Osteoblast (primary cell): ENCODE measurements around the gene ELOVL6. TPM values are rescaled to one million over a fixed set of nuclear protein-coding genes. Genes with fewer than 3 reads are reported as not detected.

Source experiments
- DNase-seq: peaks from one replicate; pipeline ENCODE4 v3.0.0; 2011; ENCODE audit warnings: low spot score, mixed read lengths; ENCODE audit not compliant: insufficient read length; ENCODE audit errors: missing footprints
- H2AFZ ChIP-seq: 2 replicates; pipeline ENCODE4 v1.6.0; 2011; ENCODE audit warnings: mild to moderate bottlenecking, low read length
- H3K27ac ChIP-seq: 2 replicates; pipeline ENCODE4 v1.5.1; 2011; ENCODE audit warnings: mild to moderate bottlenecking, low read depth, low read length, moderate library complexity
- H3K27me3 ChIP-seq: 2 replicates; pipeline ENCODE4 v1.6.0; 2012; ENCODE audit warnings: mild to moderate bottlenecking, control low read depth, inconsistent platforms, low read length, moderate library complexity; ENCODE audit not compliant: insufficient read depth
- H3K36me3 ChIP-seq: 2 replicates; pipeline ENCODE4 v1.5.1; 2011; ENCODE audit warnings: mild to moderate bottlenecking, low read length, control low read depth, moderate library complexity; ENCODE audit not compliant: insufficient read depth
- H3K4me1 ChIP-seq: 2 replicates; pipeline ENCODE4 v1.5.1; 2011; ENCODE audit warnings: mild to moderate bottlenecking, low read length, control low read depth, moderate library complexity; ENCODE audit not compliant: insufficient read depth
- H3K4me2 ChIP-seq: 2 replicates; pipeline ENCODE4 v1.6.0; 2011; ENCODE audit warnings: mild to moderate bottlenecking, low read length; ENCODE audit not compliant: insufficient read depth
- H3K4me3 ChIP-seq: fragments of 200-600 bp; sonication (generic); 3 replicates; pipeline ENCODE4 v1.5.1; 2012; ENCODE audit warnings: mild to moderate bottlenecking, low read length, inconsistent platforms; ENCODE audit not compliant: insufficient read depth
- H3K79me2 ChIP-seq: 2 replicates; pipeline ENCODE4 v1.6.0; 2012; ENCODE audit warnings: mild to moderate bottlenecking, low read length, control low read depth, inconsistent platforms; ENCODE audit not compliant: insufficient read depth
- H3K9me3 ChIP-seq: 2 replicates; pipeline ENCODE4 v1.5.1; 2011; ENCODE audit warnings: low read depth, low read length, control low read depth
- H4K20me1 ChIP-seq: 2 replicates; pipeline ENCODE4 v1.6.0; 2012; ENCODE audit warnings: mild to moderate bottlenecking, low read length, control low read depth; ENCODE audit not compliant: insufficient read depth
- CTCF ChIP-seq: IDR thresholded peaks from 2 replicates; pipeline ENCODE4 v1.5.1; 2011; ENCODE audit warnings: mild to moderate bottlenecking, low read depth, low read length, moderate library complexity; ENCODE audit errors: extremely low read depth
- total RNA-seq: library from RNA; depleted of rRNA; stranded (reverse); fragments of >200 nt; gene quantifications from 2 replicates; pipeline ENCODE4 v1.2.3, GENCODE V29; 2012

The ELOVL6 gene
- total RNA-seq, 1 donor: 12.7 TPM

GRCh38 chr4:110142461-110142860 is 56.0 kb downstream of the ELOVL6 start:
- no peak overlapping the region for H2AFZ ChIP-seq
- H3K4me2 ChIP-seq: no peak overlapping the region
- no peak for DNase-seq
- no peaks in the 10 kb centered on the region for H3K27me3 ChIP-seq
- no peak overlapping the region for H3K4me3 ChIP-seq
- H3K27ac ChIP-seq: no peak overlapping the region
- no peaks in the 10 kb centered on the region for H3K9me3 ChIP-seq
- peaks cover 3% of the 10 kb centered on the region for H4K20me1 ChIP-seq
- no peak for TF ChIP-seq CTCF
- H3K4me1 ChIP-seq: no peaks in the 10 kb centered on the region
- H3K79me2 ChIP-seq: peaks cover 18% of the 10 kb centered on the region
- no peaks in the 10 kb centered on the region for H3K36me3 ChIP-seq

DNA sequence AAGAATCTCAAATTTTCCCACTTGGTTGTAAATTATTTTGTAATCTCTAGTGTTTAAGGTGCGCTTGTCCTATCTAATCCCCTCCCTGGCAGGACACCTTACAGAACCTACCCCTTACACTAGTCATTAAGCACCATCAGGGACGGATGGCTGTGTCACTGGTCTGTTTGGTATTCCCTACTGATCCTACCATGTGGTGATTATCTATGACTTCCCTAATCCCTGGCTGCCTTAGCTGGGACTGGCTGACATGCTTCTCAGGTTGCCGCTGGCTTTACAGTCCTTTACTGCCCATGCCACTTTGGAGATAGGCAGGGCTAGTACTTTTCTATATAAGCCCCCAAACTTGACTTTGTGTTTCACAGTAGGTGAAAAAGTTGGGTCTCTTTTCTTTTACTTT is 58.6 kb downstream of the ELOVL6 start:
- Histone ChIP-seq H3K27me3 (no peaks in the 10 kb centered on the region), H3K9me3 (no peaks in the 10 kb centered on the region), H3K36me3 (no peaks in the 10 kb centered on the region), H3K79me2 (peaks cover 4% of the 10 kb centered on the region), H2AFZ (no peak overlapping the region), H3K27ac (no peak overlapping the region), H3K4me2 (no peak overlapping the region), H3K4me1 (peaks cover 6% of the 10 kb centered on the region), H3K4me3 (no peak overlapping the region), H4K20me1 (no peaks in the 10 kb centered on the region)
- DNase-seq: no peak
- TF ChIP-seq CTCF: no peak

- Histone ChIP-seq H3K4me3 (no peak overlapping the region), H3K36me3 (peaks cover 3% of the 10 kb centered on the region), H3K79me2 (peaks cover 1% of the 10 kb centered on the region), H3K27ac (no peak overlapping the region), H3K27me3 (no peaks in the 10 kb centered on the region), H4K20me1 (no peaks in the 10 kb centered on the region), H3K4me2 (no peak overlapping the region), H2AFZ (no peak overlapping the region), H3K9me3 (no peaks in the 10 kb centered on the region), H3K4me1 (peaks cover 6% of the 10 kb centered on the region)
- DNase-seq: no peak
- no peak for TF ChIP-seq CTCF
Observed at GRCh38 chr4:110139111-110139510, 59.3 kb downstream of the ELOVL6 start.

DNA sequence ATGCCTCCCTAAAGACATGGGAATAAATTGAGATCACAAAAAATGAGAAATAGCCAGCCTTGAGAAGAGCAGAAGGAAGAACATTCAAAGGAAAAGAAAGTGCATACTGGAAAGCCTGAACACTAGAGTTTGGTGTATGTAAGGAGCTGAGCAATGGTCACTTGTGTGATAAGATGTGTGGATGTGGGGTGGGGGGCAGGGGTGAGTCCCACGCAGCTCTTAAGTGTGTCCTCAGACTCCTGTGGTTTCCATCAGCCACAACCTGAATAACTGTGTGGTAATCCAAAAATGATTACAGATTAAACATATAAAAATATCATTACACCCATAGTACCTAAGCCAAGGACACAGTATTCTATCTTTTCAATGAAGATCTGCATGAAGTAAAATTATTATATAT is 59.9 kb downstream of the ELOVL6 start:
- DNase-seq: peak; percentile 3
- Histone ChIP-seq H3K4me2 (no peak overlapping the region), H3K4me3 (no peak overlapping the region), H2AFZ (no peak overlapping the region), H3K4me1 (peaks cover 6% of the 10 kb centered on the region), H3K9me3 (no peaks in the 10 kb centered on the region), H3K27me3 (no peaks in the 10 kb centered on the region), H3K36me3 (peaks cover 4% of the 10 kb centered on the region), H4K20me1 (no peaks in the 10 kb centered on the region), H3K79me2 (peaks cover 2% of the 10 kb centered on the region), H3K27ac (no peak overlapping the region)
- no peak for TF ChIP-seq CTCF
